HG03060 (cell line): ENCODE data around the gene AMPD2.
"Not testable (repeated sequence)": the region's sequence is repeated elsewhere in the genome, so short reads cannot be mapped to it uniquely, and the experiment has no call there.

Experiments
- ATAC-seq: cut with Tn5 transposase; IDR thresholded peaks from one replicate; pipeline ENCODE4 v1.9.1; 2021; ENCODE audit warnings: low read depth, moderate number of reproducible peaks; ENCODE audit not compliant: unreplicated experiment

The AMPD2 gene

DNA sequence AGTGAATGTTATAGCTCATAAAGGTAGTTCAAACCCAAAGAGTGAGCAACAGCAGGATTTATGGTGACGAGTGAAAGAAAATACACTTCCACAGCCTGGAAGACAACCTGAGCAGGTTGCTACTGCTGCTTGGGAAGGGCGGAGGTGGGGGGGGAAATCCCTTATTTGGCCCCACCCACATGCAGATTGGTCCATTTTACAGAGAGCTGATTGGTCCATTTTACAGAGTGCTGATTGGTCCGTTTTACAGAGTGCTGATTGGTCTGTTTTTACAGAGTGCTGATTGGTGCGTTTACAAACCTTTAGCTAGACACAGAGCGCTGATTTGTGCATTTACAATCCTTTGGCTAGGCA, 50.3 kb downstream of the AMPD2 start:
- not testable (repeated sequence) for ATAC-seq

GRCh38 chr1:109671067-109671466, 51.4 kb downstream of the AMPD2 start:
- ATAC-seq = no peak

- not testable (repeated sequence) for ATAC-seq
Observed at GRCh38 chr1:109673861-109674260, 54.2 kb downstream of the AMPD2 start.

- not testable (repeated sequence) for ATAC-seq
Observed at GRCh38 chr1:109676683-109677381, 57.2 kb downstream of the AMPD2 start.

GRCh38 chr1:109677459-109677858, 57.8 kb downstream of the AMPD2 start:
- ATAC-seq = no peak

- not testable (repeated sequence) for ATAC-seq
Observed at GRCh38 chr1:109678637-109679036, 59.0 kb downstream of the AMPD2 start.
